Measurements from ENCODE around the gene SF3A2. TPM values are rescaled to one million over a fixed set of nuclear protein-coding genes. Genes with fewer than 3 reads are reported as not detected.

SF3A2 gene
- total RNA-seq, 2 experiments from 2014 or later, result 146 to 192 TPM

DNA sequence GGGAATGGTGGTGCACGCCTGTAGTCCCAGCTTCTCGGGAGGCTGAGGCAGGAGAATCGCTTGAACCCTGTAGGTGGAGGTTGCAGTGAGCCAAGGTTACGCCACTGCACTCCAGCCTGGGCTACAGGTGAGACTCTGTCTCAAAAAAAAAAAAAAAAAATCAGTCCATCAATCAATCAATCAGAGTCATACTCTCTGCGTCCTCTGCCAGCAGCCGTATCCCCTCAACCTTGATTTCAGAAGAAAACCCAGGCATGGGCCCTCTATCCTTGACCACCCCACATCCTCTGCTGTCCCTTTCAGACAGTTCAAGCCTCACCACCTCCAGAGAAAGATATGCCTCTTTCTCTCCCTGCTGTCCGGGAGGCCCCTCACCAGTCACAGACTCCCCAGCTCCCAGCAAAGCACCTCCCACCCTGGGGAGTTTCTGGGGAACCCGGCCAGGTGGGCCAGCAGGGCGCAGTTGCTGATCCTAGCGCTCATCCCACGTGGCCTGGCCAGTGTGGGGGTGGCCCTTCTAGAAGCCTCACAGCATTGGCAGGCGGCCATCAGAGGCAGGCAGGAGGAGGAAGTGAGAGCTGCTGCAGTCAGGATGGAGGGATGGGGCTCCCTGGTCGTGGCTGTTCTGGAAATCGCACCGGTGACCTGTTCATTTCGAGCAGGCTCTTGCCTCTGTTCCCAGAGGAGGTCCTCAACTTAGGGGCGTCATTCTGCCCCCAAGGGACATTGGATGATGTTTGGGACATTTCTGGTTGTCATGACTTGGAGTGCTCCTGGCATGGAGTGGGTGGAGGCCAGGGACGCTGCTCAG is 29.8 kb downstream of the SF3A2 start:
- no peaks in the 10 kb centered on the region for H3K9me3 Mint-ChIP-seq (ENCODE audit: low read depth)
- no peaks in the 10 kb centered on the region for H3K27me3 Mint-ChIP-seq
- ChIA-PET POLR2A (no interaction called here), CTCF (interaction anchor here (0.7 to 1.0 kb wide), 2 partner anchors 8 to 27 kb away, joined by 3 read pairs; no protein-coding TSS in a partner anchor)
- H3K4me1 Mint-ChIP-seq, result peaks cover 17% of the 10 kb centered on the region
- ATAC-seq (peak; percentile 11), DNase-seq (peak; percentile 73)
- peaks cover 10% of the 10 kb centered on the region for H3K36me3 Mint-ChIP-seq (ENCODE audit: low read depth)
- peak overlapping the region; percentile 59 for H3K27ac Mint-ChIP-seq
- intact Hi-C loops (cut with DNase I, micrococcal nuclease), result loop anchor here in 1 of 2 experiments (10.0 kb wide), 1 partner anchor 358 kb away; no protein-coding TSS in a partner anchor
- H3K4me3 Mint-ChIP-seq, result no peak overlapping the region

DNA sequence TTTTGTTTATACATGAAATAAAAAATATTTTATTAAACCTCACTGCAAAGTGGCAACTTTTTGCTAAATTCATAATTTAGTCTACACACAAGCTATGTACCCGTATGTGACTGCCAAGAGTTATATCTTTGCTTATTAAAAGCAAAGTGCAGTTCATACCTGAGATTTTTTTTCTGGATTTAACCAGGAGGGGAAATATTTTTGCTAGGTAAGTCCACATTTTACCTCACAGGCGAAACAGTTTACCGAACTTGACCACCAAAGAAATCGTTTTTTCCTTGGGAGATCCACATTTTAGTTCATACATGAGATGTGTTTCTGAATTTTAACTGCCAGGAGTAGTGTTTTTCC is 31.8 kb downstream of the SF3A2 start:
- H3K9me3 Mint-ChIP-seq (ENCODE audit: low read depth), result no peaks in the 10 kb centered on the region
- H3K27ac Mint-ChIP-seq, result peak overlapping the region; percentile 75
- no peak for DNase-seq
- H3K4me3 Mint-ChIP-seq, result peak overlapping the region; percentile 89
- no peak for ATAC-seq
- H3K4me1 Mint-ChIP-seq, result peaks cover 29% of the 10 kb centered on the region
- CTCF ChIA-PET, result interaction anchor here (0.7 kb wide), 1 partner anchor 181 kb away, joined by 3 read pairs; no protein-coding TSS in a partner anchor
- H3K27me3 Mint-ChIP-seq, result no peaks in the 10 kb centered on the region
- H3K36me3 Mint-ChIP-seq (ENCODE audit: low read depth), result peaks cover 24% of the 10 kb centered on the region
- intact Hi-C loops (cut with DNase I, micrococcal nuclease), result loop anchor here (2.0 to 10.0 kb wide), 4 partner anchors 16 to 356 kb away; partner anchors contain the start of gene AP3D1 (in 1 of the 2)
- POLR2A ChIA-PET, result no interaction called here

DNA sequence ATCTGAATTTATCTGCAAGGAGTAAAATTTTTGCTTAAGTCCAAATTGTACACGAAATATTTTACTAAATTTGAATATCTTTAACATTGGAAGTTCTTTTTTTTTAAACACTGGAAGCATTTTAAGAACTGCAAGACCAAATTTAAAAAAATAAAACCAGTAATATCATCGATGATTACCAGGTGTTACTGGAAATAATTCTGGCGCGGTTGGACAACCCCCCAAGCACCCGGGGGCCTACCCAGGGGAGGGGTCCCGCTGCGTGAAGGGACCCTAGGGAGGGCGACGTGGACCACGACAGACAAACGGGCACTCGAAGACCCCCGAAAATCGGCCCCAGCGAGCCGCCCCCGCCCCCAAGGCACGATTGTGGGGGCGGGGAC is 32.2 kb downstream of the SF3A2 start:
- Mint-ChIP-seq H3K27ac (peak overlapping the region; percentile 75), H3K9me3 (ENCODE audit: low read depth) (no peaks in the 10 kb centered on the region), H3K4me3 (peak overlapping the region; percentile 89), H3K27me3 (no peaks in the 10 kb centered on the region), H3K4me1 (peaks cover 32% of the 10 kb centered on the region), H3K36me3 (ENCODE audit: low read depth) (peaks cover 28% of the 10 kb centered on the region)
- intact Hi-C loops (cut with DNase I, micrococcal nuclease), result loop anchor here (1.0 to 10.0 kb wide), 12 partner anchors 11 to 406 kb away; partner anchors contain the start of genes AP3D1 (in 2 of the 2), DOT1L (in 1 of the 2), IZUMO4 (in 1 of the 2) and KLF16 (in 1 of the 2)
- ATAC-seq (no peak), DNase-seq (no peak)
- ChIA-PET POLR2A (no interaction called here), CTCF (no interaction called here)

DNA sequence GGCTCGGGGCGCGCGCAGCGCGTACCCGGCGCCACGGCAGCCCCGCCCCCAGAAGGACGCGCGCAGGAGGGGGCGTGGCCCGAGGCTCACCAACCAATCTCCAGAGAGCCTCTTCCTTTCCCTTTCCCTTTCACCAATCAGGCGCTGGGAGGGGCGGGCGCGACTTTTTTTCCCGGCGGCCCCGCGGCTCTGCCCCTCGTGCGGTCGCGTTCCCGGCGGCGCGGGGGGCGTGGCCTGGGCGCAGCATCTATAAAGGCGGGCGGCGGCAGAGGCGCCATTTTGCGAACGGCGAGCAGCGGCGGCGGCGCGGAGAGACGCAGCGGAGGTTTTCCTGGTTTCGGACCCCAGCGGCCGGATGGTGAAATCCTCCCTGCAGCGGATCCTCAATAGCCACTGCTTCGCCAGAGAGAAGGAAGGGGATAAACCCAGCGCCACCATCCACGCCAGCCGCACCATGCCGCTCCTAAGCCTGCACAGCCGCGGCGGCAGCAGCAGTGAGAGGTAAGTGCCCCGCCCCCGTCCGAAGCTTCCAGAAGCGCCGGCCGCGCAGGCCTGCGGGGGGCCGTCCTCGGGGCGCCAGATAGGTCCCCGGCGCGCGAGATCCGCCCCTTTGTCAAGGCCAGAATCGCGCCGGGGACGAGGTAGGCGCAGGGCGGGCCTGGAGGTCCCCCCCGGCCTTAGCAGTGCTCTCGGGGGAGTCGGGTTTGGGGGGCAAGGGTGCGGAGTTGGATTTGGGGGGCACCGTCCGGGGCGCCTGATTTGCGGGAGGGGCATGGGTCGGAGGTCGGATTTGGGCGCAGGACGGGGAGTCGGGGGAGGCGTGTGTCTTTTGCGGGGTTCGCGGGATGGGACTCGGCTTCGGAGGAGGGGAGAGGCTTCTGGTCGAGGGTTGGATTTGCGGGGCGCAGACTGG is 32.9 kb downstream of the SF3A2 start:
- Mint-ChIP-seq H3K27me3 (no peaks in the 10 kb centered on the region), H3K9me3 (ENCODE audit: low read depth) (no peaks in the 10 kb centered on the region), H3K4me3 (peak overlapping the region; percentile 89), H3K4me1 (peaks cover 38% of the 10 kb centered on the region), H3K27ac (peak overlapping the region; percentile 88), H3K36me3 (ENCODE audit: low read depth) (peaks cover 34% of the 10 kb centered on the region)
- POLR2A ChIA-PET, result interaction anchor here (0.6 to 0.7 kb wide), 2 partner anchors 18 to 217 kb away, joined by 3 to 4 read pairs; no protein-coding TSS in a partner anchor
- ATAC-seq (peak; percentile 81), DNase-seq (peak; percentile 99)
- intact Hi-C loops (cut with DNase I, micrococcal nuclease), result loop anchor here (1.0 to 10.0 kb wide), 14 partner anchors 11 to 406 kb away; partner anchors contain the start of genes AP3D1 (in 2 of the 2), DOT1L (in 1 of the 2), IZUMO4 (in 1 of the 2) and KLF16 (in 1 of the 2)
- CTCF ChIA-PET, result no interaction called here

DNA sequence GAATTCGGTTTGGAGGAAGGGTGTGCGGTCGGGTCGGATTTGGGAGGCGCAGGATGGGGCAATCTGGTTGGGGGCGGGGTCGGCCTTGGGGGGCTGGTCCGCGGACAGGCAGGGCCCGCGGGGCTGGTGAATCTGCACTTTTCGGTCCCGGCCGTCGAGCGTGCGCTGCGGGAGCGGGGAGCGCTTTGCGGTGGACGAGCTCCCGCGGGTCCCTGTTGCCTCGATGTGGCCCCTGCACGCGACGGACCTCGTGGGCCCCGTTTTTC is 33.5 kb downstream of the SF3A2 start:
- ATAC-seq (no peak), DNase-seq (peak; percentile 53)
- CTCF ChIA-PET, result interaction anchor here (0.7 kb wide), 1 partner anchor 12 kb away, joined by 3 read pairs; no protein-coding TSS in a partner anchor
- H3K9me3 Mint-ChIP-seq (ENCODE audit: low read depth), result no peaks in the 10 kb centered on the region
- peaks cover 41% of the 10 kb centered on the region for H3K4me1 Mint-ChIP-seq
- intact Hi-C loops (cut with DNase I, micrococcal nuclease), result loop anchor here (5.0 to 10.0 kb wide), 2 partner anchors 125 to 352 kb away; no protein-coding TSS in a partner anchor
- H3K27ac Mint-ChIP-seq, result peak overlapping the region; percentile 88
- POLR2A ChIA-PET, result interaction anchor here (0.6 kb wide), 1 partner anchor 19 kb away, joined by 3 read pairs; no protein-coding TSS in a partner anchor
- H3K27me3 Mint-ChIP-seq, result no peaks in the 10 kb centered on the region
- peak overlapping the region; percentile 89 for H3K4me3 Mint-ChIP-seq
- H3K36me3 Mint-ChIP-seq (ENCODE audit: low read depth), result peaks cover 37% of the 10 kb centered on the region

DNA sequence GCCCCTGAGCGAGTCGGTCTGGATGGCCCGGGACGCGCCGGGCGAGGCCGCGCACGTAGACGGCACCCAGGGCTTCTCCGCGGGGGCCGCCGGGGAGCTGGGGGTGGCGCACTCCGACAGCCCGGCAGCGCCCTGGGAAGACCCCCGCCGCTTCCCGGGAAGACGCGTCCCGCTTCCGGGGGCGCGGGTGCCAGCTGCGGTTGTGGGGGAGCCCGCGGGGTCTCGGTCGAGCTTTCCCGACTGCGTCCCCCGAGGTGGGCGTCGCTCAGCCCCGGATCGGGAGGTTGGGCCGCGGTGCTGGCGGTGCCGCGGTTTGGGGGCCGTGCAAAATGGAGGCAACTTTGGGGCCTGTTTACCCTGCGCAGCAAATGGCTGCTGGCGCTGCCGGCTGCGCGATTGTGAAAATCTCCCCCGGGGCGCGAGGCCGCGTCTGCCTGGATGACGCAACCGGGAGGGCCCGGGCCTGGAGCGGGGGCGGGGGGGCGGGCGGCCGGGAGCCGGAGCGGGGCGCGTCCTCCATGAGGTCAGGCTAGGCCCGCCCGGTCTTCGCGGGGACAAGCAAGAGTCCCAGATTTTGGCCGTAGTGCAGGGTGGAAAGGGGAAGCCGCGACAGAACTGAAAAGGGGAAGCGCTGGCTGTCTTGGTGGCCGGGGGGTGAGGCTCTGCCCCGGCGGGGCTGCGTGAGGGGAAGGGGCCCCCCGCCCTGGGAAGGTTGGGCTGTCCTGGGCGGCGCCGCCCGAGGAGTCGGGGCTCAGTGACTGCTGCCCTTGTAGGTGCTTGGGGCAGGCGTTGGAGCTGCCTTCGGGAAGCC is 34.0 kb downstream of the SF3A2 start:
- ChIA-PET CTCF (interaction anchor here (0.7 to 2.1 kb wide), 2 partner anchors 9 to 13 kb away, joined by 3 to 10 read pairs; no protein-coding TSS in a partner anchor), POLR2A (interaction anchor here (0.6 to 1.4 kb wide), 4 partner anchors 9 to 19 kb away, joined by 3 to 4 read pairs (median 3); no protein-coding TSS in a partner anchor)
- Mint-ChIP-seq H3K36me3 (ENCODE audit: low read depth) (peaks cover 38% of the 10 kb centered on the region), H3K4me1 (peaks cover 42% of the 10 kb centered on the region), H3K27me3 (no peaks in the 10 kb centered on the region), H3K27ac (peak overlapping the region; percentile 69), H3K9me3 (ENCODE audit: low read depth) (no peaks in the 10 kb centered on the region), H3K4me3 (peak overlapping the region; percentile 89)
- DNase-seq (peak; percentile 90), ATAC-seq (peak; percentile 25)
- intact Hi-C loops (cut with DNase I, micrococcal nuclease), result loop anchor here (5.0 to 10.0 kb wide), 2 partner anchors 124 to 352 kb away; no protein-coding TSS in a partner anchor

DNA sequence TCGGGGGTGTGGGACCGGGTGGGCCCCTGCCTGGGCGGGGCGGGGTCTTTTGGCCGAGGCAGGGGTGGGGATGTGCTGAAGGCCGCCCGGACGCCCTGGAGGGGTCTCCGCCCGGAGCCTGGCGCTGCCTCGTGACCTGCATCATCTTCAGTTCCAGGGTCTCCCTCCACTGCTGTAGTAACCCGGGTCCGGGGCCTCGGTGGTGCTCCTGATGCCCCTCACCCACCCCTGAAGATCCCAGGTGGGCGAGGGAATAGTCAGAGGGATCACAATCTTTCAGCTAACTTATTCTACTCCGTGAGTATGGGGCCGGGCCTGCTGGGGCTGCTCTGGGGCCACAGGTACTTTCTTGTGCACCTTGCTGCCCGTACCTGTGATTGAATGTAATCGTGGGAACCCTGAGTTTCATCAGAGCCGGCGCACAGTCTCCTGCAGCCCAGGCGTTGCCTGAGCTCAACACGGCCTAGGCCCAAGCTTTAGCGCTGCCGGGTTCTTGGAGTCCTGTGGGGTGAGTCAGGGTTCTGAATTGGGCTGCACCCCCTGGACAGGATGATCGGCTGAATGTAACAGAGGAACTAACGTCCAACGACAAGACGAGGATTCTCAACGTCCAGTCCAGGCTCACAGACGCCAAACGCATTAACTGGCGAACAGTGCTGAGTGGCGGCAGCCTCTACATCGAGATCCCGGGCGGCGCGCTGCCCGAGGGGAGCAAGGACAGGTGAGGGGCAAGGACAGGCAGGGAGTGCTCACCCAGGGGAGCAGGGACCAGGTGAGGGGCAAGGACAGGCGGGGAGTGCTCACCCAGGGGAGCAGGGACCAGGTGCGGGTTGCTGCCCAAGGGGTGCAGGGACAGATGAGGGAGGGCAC is 34.8 kb downstream of the SF3A2 start:
- no peak for ATAC-seq
- Mint-ChIP-seq H3K9me3 (ENCODE audit: low read depth) (no peaks in the 10 kb centered on the region), H3K36me3 (ENCODE audit: low read depth) (peaks cover 39% of the 10 kb centered on the region), H3K4me1 (peaks cover 38% of the 10 kb centered on the region), H3K27me3 (no peaks in the 10 kb centered on the region), H3K27ac (peak overlapping the region; percentile 89), H3K4me3 (peak overlapping the region; percentile 89)
- CTCF ChIA-PET, result interaction anchor here (2.1 kb wide), 1 partner anchor 10 kb away, joined by 10 read pairs; no protein-coding TSS in a partner anchor
- intact Hi-C loops (cut with DNase I, micrococcal nuclease), result loop anchor here (5.0 to 10.0 kb wide), 2 partner anchors 123 to 351 kb away; no protein-coding TSS in a partner anchor
- DNase-seq, result no peak
- POLR2A ChIA-PET, result interaction anchor here (0.6 to 1.4 kb wide), 6 partner anchors 10 to 1716 kb away, joined by 3 to 5 read pairs (median 4); partner anchors contain the start of gene TIMM13

DNA sequence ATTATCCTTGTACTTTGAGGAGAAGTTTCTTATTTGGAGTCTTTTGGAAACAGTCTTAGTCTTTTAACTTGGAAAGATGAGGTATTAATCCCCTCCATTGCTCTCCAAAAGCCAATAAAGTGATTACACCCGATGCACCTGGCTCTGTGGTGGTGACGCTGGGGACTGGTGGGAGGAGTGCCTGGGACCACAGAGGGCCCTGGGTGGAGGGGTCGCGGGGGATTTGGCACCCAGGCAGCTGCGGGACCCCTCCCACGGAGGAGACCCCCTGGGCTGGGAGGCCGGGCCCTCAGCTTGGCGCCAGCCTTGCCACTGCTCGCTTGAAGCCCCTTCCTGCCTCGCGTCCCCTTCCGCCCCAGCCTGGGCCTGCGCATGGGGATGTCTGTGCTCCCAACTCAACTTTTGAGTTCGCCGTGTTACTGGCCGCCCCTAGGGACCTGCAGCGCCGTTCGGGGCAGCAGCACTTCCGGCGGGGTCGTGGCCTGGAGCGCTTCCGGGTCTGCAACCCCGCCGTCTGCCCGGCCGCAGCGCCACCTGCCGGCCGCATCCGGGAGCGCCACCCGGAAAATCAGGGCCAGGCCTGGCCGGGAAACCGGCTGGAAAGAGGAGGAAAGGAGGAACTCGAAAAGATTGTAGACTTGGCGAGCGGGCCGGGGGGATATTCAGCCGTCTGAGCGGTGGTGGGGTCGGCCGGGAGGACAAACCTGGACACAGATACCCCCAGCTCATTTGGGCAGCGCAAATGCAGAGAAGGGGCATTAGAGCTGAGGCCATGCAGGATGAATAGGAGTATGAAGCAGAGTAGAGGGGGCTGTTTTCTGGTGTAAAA is 36.9 kb downstream of the SF3A2 start:
- peak; percentile 91 for DNase-seq
- intact Hi-C loops (cut with DNase I, micrococcal nuclease), result loop anchor here (1.0 to 10.0 kb wide), 7 partner anchors 37 to 349 kb away; partner anchors contain the start of genes PLEKHJ1 (in 2 of the 2), SF3A2 (in 2 of the 2), DOT1L (in 1 of the 2) and LSM7 (in 1 of the 2)
- H3K9me3 Mint-ChIP-seq (ENCODE audit: low read depth), result no peaks in the 10 kb centered on the region
- ATAC-seq, result peak; percentile 48
- no peaks in the 10 kb centered on the region for H3K27me3 Mint-ChIP-seq
- H3K4me3 Mint-ChIP-seq, result peak overlapping the region; percentile 89
- CTCF ChIA-PET, result interaction anchor here (0.8 to 2.0 kb wide), 5 partner anchors 14 to 104 kb away, joined by 3 to 8 read pairs (median 5); no protein-coding TSS in a partner anchor
- POLR2A ChIA-PET, result interaction anchor here (0.7 kb wide), 1 partner anchor 102 kb away, joined by 3 read pairs; no protein-coding TSS in a partner anchor
- H3K36me3 Mint-ChIP-seq (ENCODE audit: low read depth), result peaks cover 42% of the 10 kb centered on the region
- peak overlapping the region; percentile 80 for H3K27ac Mint-ChIP-seq
- peaks cover 26% of the 10 kb centered on the region for H3K4me1 Mint-ChIP-seq
